GM21786 (cell line): ENCODE results near the gene ACVR1B.
"Not testable (repeated sequence)": the region's sequence is repeated elsewhere in the genome, so short reads cannot be mapped to it uniquely, and the experiment has no call there.

Source experiments
- ATAC-seq: cut with Tn5 transposase; IDR thresholded peaks from one replicate; pipeline ENCODE4 v1.9.1; 2021; ENCODE audit not compliant: unreplicated experiment

Gene ACVR1B

DNA sequence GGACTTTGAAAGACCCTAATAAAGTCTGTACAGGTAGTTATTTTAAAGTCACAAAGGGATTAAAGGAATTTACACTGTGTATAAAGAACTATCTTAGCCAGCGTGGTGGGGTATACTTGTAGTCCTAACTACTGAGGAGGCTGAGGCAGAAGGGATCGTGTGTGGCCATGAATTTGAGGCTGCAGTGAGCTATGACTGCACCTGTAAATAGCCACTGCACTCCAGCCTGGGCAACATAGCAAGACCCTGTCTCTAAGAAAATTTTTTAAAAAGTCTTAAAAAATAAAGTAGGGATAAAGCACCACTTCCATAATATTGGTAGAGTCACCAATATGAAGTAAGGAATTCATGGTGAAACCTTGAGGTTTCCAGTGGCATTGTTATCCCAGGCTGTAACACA is 18.1 kb downstream of the ACVR1B start:
- no peak for ATAC-seq

DNA sequence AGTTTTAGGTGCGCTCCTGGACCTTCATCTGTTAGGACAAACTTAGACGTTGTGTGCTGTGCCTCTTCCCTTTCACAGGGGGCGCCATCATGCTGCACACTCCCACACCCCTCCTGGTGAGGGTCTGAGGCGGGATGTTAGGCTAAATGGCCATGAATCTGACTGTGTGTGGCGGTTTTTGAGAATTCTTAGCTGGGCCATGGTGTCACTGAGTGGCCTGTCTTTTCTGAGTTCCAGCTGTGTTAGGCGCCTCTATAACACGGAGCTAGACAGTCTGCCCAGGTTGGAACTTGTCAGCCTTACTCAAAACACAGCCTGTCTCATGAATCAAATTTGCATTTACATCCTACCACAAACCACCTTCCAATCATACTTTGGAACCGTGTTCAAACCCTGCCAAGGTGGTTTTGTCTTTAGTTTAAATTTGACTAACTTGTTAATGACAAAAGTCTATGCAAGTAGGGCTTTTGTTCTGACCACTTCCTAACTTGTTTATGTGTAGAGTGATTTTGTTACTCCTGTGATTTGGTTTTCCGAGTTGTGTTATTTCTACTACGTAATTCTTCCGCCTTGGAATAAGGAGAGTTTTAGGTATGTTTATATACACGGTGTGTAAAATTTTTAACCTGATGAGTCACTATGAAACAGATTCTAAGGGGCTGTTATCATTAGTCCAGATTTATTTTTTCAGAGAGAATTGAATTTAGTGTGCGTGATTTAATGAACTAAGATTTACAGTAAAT is 19.6 kb downstream of the ACVR1B start:
- ATAC-seq, result peak; percentile 91

DNA sequence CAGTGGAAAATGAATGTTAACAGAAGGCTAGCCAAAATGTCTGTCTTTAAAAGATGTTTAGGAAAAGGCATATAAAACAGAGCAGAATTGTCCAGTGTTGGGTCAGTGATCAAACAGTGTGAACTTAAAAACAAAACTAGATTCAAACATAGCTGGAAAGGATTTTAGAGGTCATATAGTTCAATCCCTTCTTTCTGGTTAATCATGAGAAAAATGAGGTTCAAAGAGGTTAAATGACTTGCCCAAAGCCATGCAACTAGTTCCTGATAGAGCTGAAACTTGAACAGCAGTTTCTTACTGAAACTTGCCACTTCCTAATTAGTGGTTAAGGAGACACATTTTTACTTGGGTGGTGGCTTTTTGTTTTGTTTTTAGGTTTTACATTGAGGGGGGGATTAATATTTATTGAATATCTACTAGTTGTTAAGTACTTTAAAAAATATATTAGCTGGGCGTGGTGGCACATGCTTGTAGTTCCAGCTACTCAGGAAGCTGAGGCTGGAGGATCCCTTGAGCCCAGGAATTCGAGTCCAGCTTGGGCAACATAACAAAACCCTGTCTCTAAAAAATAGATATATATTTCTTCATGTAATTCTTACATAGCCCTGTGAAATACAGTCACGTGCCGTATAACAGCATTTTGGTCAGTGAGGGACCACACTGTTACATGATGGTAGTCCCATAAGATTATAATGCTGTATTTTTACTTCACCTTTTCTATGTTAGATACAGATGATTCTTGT is 20.4 kb downstream of the ACVR1B start:
- peak; percentile 42 for ATAC-seq

DNA sequence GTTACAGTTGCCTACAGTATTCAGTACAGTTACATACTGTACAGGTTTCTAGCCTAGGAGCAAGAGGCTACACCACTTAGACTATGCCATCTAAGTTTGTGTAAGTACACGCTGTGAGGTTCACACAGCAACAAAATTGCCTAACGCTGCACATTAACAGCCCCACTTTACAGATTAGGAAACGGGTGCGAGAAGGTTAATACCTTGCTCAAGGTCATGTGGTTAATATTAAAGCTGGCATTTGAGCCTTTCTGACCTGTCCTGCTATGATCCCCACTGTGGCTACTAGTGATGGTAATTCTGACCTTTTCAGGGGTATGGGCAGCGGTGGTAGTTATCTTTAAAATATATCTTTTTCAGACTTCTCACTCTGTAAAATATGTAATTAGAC is 20.9 kb downstream of the ACVR1B start:
- no peak for ATAC-seq

DNA sequence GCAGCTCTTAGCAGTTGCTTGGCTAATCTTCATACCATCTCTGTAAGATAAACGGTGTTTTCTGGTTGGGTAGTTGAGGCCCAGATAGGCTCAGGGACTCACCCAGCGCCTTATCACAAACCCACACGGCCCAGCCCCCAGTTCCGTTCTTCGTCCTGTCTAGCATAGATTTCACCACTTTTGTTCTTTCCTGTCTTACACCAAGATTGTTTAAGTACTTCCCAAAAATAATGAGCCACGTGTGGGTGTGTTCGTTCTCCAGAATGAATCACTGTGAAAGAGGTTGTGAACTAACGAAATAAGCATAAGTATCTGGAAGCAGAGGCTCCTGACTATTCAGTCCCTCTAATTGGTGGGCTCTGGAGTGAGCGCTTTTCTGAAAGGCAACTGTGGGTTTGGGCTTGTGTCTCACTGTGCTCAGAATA is 21.4 kb downstream of the ACVR1B start:
- ATAC-seq, result no peak

DNA sequence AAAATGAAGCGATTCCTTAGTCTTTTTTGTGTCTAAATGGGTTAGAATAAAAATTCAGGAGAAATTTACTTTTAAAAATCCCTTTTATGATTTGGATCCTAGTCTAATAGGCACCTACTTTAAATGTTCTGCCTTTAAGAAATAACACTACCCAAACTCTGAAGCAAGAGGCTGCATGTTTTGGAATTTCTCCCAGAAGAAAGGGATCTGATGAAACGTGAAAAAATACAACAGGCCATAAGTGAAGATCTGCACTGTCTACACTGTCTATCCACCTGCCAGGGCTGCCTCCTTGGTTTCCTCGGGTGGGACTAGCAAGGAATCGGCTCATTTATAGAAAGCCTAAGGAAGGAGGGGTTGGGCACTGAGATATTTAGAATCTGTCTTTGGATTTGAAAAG is 22.1 kb downstream of the ACVR1B start:
- ATAC-seq, result no peak

DNA sequence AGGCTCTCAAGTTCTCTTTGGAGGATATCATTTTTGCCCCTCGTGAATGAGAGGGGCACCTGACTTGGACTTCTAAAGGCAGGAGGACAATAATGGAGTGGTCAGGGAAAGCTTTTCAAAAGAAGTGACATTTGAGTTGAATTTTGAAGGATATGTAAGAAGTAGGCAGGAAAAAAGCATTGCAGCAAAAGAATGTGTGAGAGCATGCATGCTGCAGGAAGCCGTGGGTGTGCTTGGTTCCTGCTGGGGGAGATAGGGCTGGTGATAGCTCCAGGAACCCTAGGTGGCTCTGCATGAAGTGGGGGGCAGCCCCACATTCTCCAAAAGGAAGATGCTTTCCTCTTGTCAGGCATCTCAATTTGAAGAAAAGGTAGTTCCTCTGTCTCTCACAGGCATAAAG is 23.1 kb downstream of the ACVR1B start:
- ATAC-seq, result no peak

DNA sequence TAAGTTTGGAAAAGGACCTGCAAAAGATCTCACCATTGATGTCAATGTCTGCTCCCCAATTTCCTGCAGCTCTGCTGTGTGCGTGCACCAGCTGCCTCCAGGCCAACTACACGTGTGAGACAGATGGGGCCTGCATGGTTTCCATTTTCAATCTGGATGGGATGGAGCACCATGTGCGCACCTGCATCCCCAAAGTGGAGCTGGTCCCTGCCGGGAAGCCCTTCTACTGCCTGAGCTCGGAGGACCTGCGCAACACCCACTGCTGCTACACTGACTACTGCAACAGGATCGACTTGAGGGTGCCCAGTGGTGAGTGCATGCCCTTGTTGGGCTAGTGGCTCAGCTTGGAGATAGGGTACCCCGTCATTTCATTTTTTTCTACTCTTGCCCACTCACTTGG is 23.7 kb downstream of the ACVR1B start:
- ATAC-seq, result no peak

DNA sequence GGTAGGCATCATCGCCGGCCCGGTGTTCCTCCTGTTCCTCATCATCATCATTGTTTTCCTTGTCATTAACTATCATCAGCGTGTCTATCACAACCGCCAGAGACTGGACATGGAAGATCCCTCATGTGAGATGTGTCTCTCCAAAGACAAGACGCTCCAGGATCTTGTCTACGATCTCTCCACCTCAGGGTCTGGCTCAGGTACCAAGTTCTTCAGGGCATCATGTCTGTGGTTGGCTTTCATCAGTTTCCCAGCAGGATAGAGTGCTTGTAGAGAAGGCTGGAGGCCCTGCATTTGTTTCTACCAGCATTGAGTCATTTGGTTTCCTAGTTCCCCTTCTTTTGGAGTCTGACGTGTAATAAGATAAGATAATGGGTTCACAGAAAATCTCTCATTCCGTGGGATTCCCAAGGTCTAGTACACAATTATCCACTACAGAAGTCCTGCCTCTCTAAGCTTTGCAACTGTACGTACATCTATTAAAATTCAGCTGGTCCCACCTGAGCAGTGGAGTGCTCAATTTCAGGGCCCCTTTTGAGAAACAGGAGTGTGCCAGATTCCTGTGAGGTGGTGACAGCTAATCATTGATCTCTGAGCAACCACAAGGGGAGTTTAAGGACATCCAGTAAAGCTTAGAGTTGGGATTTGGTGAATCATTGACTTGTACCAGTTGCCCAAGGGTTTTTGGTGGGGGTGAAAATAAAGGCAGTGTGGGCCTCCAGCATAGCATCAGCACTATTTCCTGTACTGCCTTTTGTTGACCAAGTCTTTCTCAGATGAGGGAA is 25.1 kb downstream of the ACVR1B start:
- ATAC-seq, result no peak

DNA sequence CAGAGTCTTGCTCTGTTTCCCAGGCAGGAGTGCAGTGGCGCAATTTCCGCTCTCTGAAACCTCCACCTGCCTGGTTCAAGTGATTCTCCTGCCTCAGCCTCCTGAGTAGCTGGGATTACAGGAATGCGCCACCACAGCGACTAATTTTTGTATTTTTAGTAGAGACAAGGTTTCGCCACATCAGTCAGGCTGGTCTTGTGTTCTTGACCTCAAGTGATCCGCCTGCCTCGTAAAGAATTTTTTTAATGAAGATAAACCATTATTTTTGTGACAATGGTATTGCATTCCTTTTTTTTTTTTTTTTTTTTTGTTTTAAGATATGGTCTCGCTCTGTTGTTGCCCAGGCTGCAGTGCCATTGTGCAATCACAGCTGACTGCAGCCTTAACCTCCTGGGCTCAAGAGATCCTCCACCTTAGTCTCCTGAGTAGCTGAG is 25.8 kb downstream of the ACVR1B start:
- no peak for ATAC-seq

DNA sequence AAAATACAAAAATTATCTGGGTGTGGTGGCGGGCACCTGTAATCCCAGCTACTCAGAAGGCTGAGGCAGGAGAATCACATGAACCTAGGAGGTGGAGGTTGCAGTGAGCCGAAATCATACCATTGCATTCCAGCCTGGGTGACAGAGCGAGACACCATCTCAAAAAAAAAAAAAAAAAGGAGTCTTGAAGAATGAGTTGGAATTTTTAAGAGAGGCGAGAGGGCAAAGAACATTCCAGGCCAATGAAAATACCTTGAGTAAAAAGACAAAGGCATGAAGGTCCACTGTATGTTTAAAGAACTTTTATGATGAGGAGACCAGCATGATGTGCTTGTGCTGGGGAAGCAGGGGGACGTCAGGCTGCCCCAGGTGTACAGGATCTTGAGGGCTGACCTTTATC is 27.8 kb downstream of the ACVR1B start:
- ATAC-seq, result not testable (repeated sequence)

DNA sequence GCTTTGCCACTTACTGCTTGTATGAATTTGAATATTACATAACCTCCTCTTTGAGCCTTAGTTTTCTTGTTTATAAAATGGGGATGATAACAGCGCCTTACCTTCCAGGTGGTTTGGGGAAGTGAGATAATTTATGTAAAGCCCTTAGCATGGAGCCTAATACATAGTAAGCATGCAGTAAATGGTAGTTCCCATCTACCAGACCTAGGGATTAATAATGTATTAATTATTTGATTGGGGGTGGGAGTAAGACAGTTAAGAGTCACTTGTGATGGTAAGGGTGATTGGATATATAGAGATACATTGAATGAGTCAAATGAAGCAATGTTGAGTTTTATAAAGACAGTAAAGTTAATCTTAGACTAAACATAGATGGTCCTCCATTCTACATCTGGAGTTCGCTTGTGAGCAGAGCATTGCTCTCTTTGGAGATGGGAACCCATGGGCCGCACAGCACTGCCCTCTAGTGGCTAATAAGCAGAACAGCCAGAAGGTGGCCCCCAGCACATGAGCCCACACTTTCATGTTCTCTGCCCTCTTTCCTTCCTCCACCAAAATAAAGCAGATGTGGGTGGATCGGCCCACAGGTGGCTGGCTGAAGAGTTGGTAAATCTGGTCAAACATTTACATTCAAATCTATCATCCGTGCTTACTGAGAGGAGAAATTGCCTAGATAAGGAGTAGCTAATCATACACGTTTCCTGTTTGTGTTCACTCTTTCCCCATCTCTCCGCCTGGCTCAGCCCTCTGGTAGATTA is 28.7 kb downstream of the ACVR1B start:
- peak; percentile 79 for ATAC-seq

DNA sequence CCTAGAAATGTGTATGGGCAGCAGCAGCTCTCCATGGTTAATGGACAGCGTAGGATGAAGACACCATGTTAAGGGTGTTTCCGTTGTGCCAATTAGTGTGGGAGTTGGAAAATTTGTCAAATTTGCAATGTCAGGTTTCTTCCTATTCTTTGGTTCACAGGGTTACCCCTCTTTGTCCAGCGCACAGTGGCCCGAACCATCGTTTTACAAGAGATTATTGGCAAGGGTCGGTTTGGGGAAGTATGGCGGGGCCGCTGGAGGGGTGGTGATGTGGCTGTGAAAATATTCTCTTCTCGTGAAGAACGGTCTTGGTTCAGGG is 29.3 kb downstream of the ACVR1B start:
- no peak for ATAC-seq

DNA sequence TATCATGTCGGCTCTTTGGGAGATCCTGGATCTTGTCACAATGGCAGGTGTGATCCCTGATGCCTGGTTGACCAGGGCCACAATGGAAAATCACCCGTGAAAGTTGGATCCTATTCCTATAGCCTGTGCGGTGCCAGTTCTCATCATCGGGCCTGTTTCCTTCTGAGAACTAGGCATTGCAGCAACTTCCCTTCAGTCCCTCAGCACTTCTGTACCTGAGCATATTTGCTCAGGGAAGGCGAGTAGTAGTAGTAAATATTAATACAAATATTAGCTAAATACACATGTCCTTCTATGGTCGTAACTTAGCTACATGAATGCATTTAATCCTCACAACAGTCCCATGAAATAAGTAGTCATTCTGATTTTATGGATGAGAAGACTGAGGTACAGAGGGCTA is 33.2 kb downstream of the ACVR1B start:
- no peak for ATAC-seq

DNA sequence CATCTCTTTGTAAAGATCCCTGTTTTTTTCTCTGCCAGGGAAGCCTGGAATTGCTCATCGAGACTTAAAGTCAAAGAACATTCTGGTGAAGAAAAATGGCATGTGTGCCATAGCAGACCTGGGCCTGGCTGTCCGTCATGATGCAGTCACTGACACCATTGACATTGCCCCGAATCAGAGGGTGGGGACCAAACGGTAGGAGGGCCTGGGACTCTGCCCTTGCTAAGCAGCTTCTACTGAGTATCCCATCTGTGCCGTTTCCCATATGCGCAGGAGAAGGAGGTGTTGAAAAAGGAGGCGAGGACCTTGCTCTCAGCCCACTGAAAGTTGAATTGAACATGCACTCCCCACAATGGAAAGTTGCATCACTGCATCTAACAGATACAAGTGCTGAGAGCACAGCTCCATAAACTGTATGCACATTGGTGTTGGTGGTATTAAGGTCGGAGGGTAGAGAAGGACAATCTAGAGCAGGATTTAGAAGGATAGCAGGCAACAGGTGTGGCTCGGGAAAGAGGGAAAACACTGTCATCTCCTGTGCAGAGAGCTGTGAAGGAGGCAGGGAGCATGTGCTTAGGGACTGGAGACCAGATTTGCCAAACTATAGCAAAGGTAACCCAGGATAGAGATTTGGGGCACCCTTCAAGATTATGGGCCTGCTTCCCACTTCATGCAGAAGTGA is 33.8 kb downstream of the ACVR1B start:
- no peak for ATAC-seq

DNA sequence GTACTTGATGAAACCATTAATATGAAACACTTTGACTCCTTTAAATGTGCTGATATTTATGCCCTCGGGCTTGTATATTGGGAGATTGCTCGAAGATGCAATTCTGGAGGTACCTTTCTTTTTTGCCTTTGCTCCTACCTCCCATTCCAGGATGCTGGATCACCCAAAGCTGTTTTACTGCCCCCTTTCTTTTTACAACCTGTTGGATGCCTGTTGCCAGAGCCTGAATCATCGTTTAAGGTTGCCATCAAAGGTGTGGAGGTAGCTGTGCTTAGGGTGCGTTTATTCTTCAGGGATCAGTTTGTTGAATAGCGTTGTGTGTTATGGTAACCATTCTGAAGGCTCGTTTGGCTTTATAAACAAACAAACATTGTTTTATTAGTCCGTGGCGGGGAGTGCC is 35.3 kb downstream of the ACVR1B start:
- ATAC-seq, result no peak

DNA sequence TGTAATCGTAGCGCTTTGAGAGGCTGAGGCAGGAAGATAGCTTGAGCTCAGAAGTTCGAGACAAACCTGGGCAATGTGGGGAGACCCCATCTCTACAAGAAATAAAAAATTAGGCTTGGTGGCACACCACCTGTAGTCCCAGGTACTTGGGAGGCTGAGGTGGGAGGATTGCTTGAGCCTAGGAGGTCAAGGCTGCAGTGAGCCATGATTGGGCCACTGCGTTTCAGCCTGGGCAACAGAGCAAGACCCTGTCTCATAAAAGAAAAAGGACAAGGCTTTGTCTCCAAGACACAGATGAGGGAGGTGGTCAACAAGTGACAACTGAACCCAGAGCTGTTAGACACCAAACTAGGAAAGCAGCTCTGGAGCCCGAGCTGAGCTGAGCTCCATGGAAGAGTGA is 40.7 kb downstream of the ACVR1B start:
- ATAC-seq, result no peak

DNA sequence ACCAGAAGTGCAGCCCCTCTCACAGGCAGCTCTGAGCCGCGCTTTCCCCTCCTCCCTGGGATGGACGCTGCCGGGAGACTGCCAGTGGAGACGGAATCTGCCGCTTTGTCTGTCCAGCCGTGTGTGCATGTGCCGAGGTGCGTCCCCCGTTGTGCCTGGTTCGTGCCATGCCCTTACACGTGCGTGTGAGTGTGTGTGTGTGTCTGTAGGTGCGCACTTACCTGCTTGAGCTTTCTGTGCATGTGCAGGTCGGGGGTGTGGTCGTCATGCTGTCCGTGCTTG is 43.0 kb downstream of the ACVR1B start:
- no peak for ATAC-seq

DNA sequence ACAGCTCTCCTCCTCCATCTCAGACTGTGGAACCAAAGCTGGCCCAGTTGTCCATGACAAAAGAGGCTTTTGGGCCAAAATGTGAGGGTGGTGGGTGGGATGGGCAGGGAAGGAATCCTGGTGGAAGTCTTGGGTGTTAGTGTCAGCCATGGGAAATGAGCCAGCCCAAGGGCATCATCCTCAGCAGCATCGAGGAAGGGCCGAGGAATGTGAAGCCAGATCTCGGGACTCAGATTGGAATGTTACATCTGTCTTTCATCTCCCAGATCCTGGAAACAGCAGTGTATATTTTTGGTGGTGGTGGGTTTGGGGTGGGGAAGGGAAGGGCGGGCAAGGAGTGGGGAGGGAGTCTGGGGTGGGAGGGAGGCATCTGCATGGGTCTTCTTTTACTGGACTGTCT is 43.5 kb downstream of the ACVR1B start:
- no peak for ATAC-seq

DNA sequence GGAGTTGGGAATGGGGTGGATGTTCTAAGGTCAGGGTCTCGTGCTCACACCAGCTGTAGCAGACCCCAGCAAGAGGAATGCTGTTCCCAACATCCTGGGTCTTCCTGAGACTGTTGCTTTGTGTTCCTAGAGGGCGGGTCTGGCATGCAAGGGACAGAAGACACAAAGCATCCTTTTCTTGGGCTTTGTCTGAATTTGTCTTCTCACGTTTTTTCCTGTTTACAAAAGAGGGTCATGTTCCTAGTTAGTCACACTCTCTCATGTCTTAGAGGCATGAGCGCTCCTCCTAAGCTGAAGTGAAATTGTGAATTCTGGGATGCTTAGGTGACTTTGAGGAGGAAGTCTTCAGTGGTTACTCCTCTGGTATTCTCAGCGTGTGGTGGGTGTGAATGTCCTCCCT is 45.6 kb downstream of the ACVR1B start:
- no peak for ATAC-seq

DNA sequence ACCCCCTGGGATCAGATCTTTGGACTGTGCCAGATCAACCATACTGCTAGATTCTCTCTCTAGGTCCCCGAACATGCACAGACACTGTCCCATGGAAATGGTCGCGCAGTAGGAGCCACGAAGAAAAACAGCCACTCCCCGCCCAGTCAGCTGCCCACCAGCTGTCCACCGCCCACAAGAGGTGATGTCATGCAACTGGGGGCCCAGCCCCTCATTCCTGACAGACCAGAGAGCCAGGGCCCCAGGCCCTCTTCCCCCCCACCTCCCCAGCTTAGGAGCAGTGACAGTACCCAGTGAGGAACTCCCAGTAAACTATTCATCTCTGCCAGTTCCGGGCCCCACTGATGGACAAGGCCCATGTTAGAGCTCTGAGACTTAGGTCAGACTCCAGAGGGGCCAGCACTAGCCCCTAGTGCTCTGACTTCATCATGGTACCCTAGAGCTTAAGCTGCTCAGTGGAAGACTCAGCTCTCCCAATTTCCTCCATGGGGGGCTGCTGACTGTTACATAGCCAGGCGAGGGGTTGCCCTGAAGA is 51.6 kb downstream of the ACVR1B start:
- no peak for ATAC-seq
